ENCODE measurements around the gene TMED3. TPM values are rescaled to one million over a fixed set of nuclear protein-coding genes. Genes with fewer than 3 reads are reported as not detected.

The TMED3 gene
- total RNA-seq, 4 donors from 2014 or later, result 156 to 235 (median 190) TPM

GRCh38 chr15:79282371-79283251 lies 28.3 kb upstream of the TMED3 start, which contains the start of gene ANKRD34C:
Gene ANKRD34C, plus strand, starts transcription at chr15:79282722. Its CDS starts 10,563 bp downstream, at chr15:79293285.
- H3K36me3 ChIP-seq, result no peaks in the 10 kb centered on the region
- H3K27ac ChIP-seq, result no peak within 1 kb of the TSS
- DNase-seq, result no peak
- 7 to 8% methylated on average over 39 to 49 of the region's 56 CpGs for WGBS, 2 donors
- no peak for TF ChIP-seq CTCF (IDR thresholded peaks at IDR 0.05)
- no peak for TF ChIP-seq POLR2A (IDR thresholded peaks at IDR 0.05)
- H3K4me3 ChIP-seq (replicated peaks in 1 of 3), result no peak within 1 kb of the TSS
- no peaks in the 10 kb centered on the region for H3K9me3 ChIP-seq
- intact Hi-C loops (cut with DNase I), result no loop called here
- H3K4me1 ChIP-seq, result no peaks in the 10 kb centered on the region
- no peaks in the 10 kb centered on the region for H3K27me3 ChIP-seq

DNA sequence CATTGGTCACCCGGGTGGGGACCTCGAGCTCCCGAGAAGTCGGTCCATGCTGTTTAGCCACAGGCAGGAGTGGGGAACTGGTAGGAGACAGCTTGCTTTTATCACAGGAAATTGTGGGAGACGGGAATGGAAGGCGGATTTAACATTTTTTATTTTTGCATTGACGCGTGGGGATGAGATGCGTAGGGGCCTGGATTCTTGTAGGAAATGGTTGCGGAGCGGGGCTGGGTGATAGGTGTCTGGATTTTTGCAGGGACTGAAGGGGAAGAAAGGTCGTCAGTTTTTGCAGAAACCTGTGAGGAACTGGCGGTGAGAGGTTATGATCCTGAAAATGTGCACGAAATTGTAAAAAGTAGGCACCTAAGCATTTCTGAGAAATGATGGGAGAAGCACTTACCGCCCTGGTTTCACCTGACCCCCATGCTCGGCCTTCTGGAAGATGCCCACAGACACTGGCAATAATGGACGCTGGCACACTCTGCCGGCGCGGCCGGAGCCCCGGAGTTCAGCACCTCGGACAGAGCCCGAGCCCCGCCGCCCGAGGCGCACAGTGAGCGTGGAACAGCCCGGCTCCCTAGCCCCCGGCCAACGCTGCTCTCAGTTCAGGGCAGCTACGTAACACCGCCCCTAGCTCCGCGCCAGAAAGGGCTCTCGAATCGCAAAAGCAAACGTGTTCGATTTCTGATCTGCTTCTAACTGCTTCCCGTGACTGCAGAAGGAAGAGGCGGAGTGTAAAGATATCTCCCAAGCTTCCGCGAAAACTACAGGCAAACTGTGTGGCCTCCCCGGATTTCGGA lies 27.5 kb upstream of the TMED3 start:
- intact Hi-C loops (cut with DNase I), result no loop called here
- H3K27me3 ChIP-seq, result no peaks in the 10 kb centered on the region
- DNase-seq, result peak; percentile 25 to 54
- no peak overlapping the region for H3K27ac ChIP-seq
- TF ChIP-seq CTCF (IDR thresholded peaks at IDR 0.05) (no peak), POLR2A (IDR thresholded peaks at IDR 0.05) (no peak)
- no peaks in the 10 kb centered on the region for H3K36me3 ChIP-seq
- no peak overlapping the region for H3K4me3 ChIP-seq (replicated peaks in 1 of 3)
- no peaks in the 10 kb centered on the region for H3K4me1 ChIP-seq
- H3K9me3 ChIP-seq, result no peaks in the 10 kb centered on the region
- WGBS, 2 donors, result 15 to 19% methylated on average over 35 to 44 of the region's 46 CpGs

DNA sequence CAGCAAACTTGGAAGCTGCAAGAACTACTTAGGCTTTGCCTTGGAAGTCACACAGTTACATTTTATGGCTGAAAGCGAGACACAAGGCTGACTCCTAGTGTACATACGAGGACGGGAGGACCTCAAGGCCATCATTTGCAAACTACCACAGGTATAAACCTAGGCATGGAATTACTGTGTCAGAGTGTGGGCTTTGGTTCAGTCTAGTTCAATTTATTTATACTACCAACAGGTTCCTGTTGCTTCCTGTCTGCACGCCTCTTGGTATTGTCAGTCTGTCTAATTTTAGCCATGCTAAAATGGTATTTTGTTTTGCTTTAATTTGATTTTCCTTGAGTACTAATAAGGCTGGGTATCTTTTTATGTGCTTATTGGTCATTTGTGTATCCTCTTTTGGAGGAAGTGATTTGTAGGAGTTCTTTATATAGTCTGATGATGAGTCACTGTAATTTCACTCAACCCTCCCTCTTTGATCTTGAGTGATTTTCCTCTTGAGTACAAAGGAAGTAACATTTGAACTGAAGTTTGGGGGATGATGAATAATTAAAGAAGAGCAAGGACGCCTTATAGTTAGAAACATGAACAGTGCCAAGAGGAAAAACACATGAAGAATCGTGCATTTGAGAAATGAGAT lies 20.2 kb upstream of the TMED3 start:
- Histone ChIP-seq H3K36me3 (no peaks in the 10 kb centered on the region), H3K27me3 (no peaks in the 10 kb centered on the region), H3K27ac (no peak overlapping the region), H3K4me1 (no peaks in the 10 kb centered on the region), H3K9me3 (no peaks in the 10 kb centered on the region), H3K4me3 (replicated peaks in 1 of 3) (no peak overlapping the region)
- no peak for TF ChIP-seq CTCF (IDR thresholded peaks at IDR 0.05)
- TF ChIP-seq POLR2A (IDR thresholded peaks at IDR 0.05), result no peak
- intact Hi-C loops (cut with DNase I), result no loop called here
- 74 to 82% methylated on average over 6 of the region's 6 CpGs for WGBS, 2 donors
- DNase-seq, result no peak

- H3K4me3 ChIP-seq (replicated peaks in 1 of 3), result no peak overlapping the region
- intact Hi-C loops (cut with DNase I), result no loop called here
- no peaks in the 10 kb centered on the region for H3K27me3 ChIP-seq
- no peak for TF ChIP-seq POLR2A (IDR thresholded peaks at IDR 0.05)
- TF ChIP-seq CTCF (IDR thresholded peaks at IDR 0.05), result no peak
- H3K9me3 ChIP-seq, result no peaks in the 10 kb centered on the region
- H3K27ac ChIP-seq, result no peak overlapping the region
- DNase-seq, result no peak
- WGBS, 2 donors, result 85 to 91% methylated on average over 4 of the region's 4 CpGs
- no peaks in the 10 kb centered on the region for H3K36me3 ChIP-seq
- H3K4me1 ChIP-seq, result no peaks in the 10 kb centered on the region
Measured at GRCh38 chr15:79292011-79292410, 18.9 kb upstream of the TMED3 start.

All from thyroid gland (tissue), 4 donors.